GM12865 (cell line): ENCODE results near the gene PRSS12.

Source experiments
- DNase-seq: peaks from one replicate; pipeline ENCODE4 v3.0.0; 2010; ENCODE audit warnings: low read depth
- H3K4me3 ChIP-seq: 2 replicates; pipeline ENCODE4 v1.5.1; 2011; ENCODE audit warnings: mild to moderate bottlenecking, low read depth, low read length, control low read depth
- TF ChIP-seq, protein P1 (sequence below): IDR thresholded peaks from 2 replicates; pipeline ENCODE4 v1.5.1; 2011; ENCODE audit warnings: low read length, control low read depth, low read depth, inconsistent platforms; ENCODE audit not compliant: insufficient read depth; ENCODE audit errors: missing control alignments

Gene PRSS12

DNA sequence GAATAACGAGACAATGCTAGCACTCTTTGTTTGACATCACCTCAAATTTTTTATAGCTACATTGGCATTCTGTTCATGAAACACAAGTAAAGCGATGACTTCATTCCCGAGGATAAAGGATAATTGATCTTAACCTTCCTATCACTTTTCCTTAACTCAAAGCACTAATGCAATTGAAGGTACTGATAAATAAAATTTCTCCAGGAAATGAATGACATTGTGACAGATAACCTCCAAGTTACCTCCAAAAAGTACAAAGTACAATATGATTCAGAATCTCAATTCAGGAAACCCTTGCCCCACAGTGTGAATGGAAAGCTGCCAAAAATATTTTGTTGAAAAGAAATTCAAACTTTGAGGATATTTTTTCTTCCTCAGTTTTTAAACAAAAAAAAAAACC is 1.8 kb downstream of the PRSS12 start:
- DNase-seq = no peak
- no peak overlapping the region for H3K4me3 ChIP-seq
- TF ChIP-seq, protein P1, sequence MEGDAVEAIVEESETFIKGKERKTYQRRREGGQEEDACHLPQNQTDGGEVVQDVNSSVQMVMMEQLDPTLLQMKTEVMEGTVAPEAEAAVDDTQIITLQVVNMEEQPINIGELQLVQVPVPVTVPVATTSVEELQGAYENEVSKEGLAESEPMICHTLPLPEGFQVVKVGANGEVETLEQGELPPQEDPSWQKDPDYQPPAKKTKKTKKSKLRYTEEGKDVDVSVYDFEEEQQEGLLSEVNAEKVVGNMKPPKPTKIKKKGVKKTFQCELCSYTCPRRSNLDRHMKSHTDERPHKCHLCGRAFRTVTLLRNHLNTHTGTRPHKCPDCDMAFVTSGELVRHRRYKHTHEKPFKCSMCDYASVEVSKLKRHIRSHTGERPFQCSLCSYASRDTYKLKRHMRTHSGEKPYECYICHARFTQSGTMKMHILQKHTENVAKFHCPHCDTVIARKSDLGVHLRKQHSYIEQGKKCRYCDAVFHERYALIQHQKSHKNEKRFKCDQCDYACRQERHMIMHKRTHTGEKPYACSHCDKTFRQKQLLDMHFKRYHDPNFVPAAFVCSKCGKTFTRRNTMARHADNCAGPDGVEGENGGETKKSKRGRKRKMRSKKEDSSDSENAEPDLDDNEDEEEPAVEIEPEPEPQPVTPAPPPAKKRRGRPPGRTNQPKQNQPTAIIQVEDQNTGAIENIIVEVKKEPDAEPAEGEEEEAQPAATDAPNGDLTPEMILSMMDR = no peak

DNA sequence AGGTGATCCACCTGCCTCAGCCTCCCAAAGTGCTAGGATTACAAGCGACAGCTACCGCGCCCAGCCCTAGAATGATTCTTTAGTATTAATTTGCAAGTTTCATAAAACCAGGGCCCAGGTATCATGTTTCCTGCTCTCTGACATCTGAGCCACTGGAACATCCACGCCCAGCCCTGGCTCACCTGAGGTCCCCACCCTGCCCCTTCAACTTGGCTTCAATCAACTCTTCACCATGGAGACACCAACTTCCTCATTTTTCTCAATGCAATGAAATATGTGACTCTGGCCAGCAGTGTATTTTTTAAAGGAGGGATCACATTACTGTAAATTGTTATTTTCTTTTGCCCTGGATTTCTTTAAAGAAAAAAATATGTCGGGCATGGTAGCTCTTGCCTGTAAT is 3.9 kb downstream of the PRSS12 start:
- no peak for DNase-seq
- TF ChIP-seq, protein P1 = no peak
- no peak overlapping the region for H3K4me3 ChIP-seq

DNA sequence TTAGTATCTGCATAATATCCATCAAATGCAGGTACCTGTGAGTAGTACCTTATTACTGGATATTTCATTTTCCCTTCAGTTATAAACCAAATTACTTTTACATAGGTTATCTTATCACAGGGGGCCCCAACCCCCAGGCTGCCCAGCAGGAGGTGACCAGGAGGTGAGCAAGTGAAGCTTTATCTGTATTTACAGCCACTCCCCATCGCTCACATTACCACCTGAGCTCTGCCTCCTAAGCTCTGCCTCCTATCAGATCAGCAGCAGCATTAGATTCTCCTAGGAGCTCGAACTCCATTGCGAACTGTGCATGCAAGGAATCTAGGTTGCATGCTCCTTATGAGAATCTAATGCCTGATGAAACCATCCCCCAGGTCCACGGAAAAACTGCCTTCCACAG is 6.3 kb downstream of the PRSS12 start:
- no peak for DNase-seq
- TF ChIP-seq, protein P1 = no peak
- no peak overlapping the region for H3K4me3 ChIP-seq

DNA sequence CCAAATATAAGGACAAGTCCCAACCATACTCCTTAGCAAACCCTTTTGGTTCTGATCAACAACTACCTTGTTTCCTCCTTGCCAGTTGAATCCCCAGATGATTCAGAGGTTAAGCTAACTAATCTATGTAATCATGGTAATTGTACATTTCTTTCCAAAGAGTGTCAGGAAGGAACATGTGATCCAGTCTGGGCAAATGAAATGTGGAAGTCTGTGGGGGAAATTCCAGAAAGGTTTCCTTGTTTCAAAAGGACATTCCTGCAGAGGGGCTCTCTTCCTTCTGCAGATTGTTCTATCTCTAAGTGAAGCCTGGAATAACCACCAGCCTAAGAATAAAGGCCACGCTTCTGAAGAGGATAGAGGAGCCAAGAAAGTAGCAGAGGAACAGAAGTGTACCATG is 7.0 kb downstream of the PRSS12 start:
- H3K4me3 ChIP-seq = no peak overlapping the region
- no peak for DNase-seq
- TF ChIP-seq, protein P1 = no peak

DNA sequence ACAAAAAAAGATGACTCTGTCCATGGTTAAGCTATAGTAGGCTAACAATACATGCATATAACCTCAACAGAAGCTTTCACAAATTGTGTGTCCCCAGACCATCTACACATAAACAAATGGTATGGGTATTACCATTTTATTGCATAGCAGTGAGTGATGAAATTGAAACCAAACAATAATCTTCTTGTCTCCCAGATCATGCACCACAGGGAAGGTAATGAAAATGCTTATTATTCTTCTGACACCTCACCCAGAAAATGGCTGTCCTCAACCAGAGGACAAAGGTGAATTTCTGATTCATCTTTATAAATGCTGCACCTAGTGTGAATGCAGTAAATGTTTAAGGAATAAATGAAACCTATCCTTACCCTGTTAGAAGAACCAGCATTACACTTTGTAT is 8.0 kb downstream of the PRSS12 start:
- TF ChIP-seq, protein P1 = no peak
- no peak overlapping the region for H3K4me3 ChIP-seq
- no peak for DNase-seq

DNA sequence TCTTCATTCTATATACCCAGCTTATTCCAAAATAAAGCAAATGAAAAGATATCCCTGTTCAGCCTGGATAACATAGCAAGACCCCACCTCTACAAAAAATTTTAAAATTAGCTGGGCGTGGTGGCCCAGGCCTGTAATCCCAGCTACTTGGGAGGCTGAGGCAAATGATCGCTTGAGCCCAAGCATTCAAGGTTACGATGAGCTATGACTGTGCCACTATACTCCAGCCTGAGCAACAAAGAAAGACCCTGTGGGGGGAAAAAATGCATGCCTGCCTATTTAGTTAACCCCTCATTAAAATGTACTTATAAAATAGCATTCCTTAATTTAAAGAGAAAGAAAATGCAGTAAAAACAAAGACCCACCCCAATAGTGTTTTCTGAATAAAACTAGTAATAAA is 9.3 kb downstream of the PRSS12 start:
- DNase-seq = no peak
- no peak overlapping the region for H3K4me3 ChIP-seq
- TF ChIP-seq, protein P1 = no peak

DNA sequence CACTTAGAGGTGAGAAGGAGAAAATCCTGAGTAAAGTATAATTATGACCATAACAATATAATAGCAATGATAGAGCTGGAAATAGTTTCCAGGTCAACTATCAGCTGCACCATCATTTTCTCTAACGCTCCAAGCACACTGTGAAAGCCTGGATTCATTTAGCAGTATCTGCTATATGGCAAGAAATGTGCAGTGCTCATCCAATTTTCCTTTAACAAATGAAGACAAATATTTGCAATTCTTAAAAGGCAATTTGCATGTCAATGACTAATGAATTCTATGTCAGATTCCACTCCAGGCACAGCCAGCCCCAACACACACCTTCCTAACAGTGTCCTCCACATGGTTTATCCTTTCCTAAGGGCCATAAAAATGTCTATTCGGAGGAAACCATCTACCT is 12.7 kb downstream of the PRSS12 start:
- DNase-seq = no peak
- H3K4me3 ChIP-seq = no peak overlapping the region
- TF ChIP-seq, protein P1 = no peak
